ENCODE measurements around the gene SPC25. TPM values are rescaled to one million over a fixed set of nuclear protein-coding genes. Genes with fewer than 3 reads are reported as not detected.

The SPC25 gene
- total RNA-seq, 8 experiments from 2014 or later = 0.57 to 17.5 (median 0.78) TPM; not detected in 1

Other genes with a start within 250 kb of the SPC25 start
- gene NOSTRIN, start 87.8 kb downstream of the SPC25 start, total RNA-seq = 1 to 10 TPM in 3 of 8 experiments, under 1 TPM in 5; 0.11 to 4.6 (median 0.86) TPM
- gene G6PC2, start 10.9 kb upstream of the SPC25 start, total RNA-seq = under 1 TPM in 4 of 8 experiments, not detected in 4; 0.07 to 0.66 (median 0.18) TPM
- under 1 TPM in 5 of 8 experiments, not detected in 3; 0.04 to 0.47 (median 0.10) TPM for gene ABCB11, start 140.9 kb upstream of the SPC25 start, total RNA-seq
- gene DHRS9, start 179.1 kb upstream of the SPC25 start, total RNA-seq = 10 to 100 TPM in 1 of 8 experiments, 1 to 10 TPM in 1, under 1 TPM in 3, not detected in 3; 0.05 to 44.5 (median 0.33) TPM